Sigmoid colon (tissue), 3 donors: ENCODE results near the gene RIN2.

ENCODE experiments used
- POLR2A ChIP-seq, 2 donors: fragments of 450-650 bp; IDR thresholded peaks; one replicate each; pipeline ENCODE4 v1.6.1; 2016; ENCODE audit warnings: antibody characterized with exemption in 2 of 2, mild to moderate bottlenecking in 2 of 2, moderate library complexity in 2 of 2
- TF ChIP-seq, protein P1 (sequence below), 4 experiments: fragments of 450-650 bp in 3 of 4; fragments of 200-600 bp in 1 of 4; IDR thresholded peaks; one replicate each; pipeline ENCODE4 v1.5.1; 2016 to 2019; ENCODE audit warnings: antibody characterized with exemption in 4 of 4, mild to moderate bottlenecking in 3 of 4, moderate library complexity in 2 of 4

DNA sequence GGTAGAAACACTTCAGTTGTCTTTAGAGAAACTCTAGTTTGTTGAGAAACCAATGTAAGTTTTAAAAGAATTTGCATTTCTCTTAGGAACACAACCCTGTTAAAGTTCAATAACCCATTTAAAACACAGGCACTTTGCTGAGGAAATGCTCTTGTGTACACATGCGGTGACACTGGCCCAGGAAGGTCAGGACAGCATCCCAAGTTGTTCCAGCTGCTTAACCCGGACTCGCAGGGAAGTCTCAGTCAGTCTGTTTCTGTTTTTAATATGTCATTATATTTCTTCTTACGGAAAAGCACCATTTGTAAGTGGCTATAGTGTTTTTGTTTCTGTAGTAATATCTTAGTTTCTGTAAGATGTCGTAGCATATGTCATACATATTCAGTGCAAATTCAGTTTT, 36.9 kb downstream of the RIN2 start:
- TF ChIP-seq, protein P1, sequence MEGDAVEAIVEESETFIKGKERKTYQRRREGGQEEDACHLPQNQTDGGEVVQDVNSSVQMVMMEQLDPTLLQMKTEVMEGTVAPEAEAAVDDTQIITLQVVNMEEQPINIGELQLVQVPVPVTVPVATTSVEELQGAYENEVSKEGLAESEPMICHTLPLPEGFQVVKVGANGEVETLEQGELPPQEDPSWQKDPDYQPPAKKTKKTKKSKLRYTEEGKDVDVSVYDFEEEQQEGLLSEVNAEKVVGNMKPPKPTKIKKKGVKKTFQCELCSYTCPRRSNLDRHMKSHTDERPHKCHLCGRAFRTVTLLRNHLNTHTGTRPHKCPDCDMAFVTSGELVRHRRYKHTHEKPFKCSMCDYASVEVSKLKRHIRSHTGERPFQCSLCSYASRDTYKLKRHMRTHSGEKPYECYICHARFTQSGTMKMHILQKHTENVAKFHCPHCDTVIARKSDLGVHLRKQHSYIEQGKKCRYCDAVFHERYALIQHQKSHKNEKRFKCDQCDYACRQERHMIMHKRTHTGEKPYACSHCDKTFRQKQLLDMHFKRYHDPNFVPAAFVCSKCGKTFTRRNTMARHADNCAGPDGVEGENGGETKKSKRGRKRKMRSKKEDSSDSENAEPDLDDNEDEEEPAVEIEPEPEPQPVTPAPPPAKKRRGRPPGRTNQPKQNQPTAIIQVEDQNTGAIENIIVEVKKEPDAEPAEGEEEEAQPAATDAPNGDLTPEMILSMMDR (IDR thresholded peaks at IDR 0.05) = no peak
- TF ChIP-seq POLR2A (IDR thresholded peaks at IDR 0.05) = no peak
